ENCODE results near the gene LANCL2. TPM values are rescaled to one million over a fixed set of nuclear protein-coding genes. Genes with fewer than 3 reads are reported as not detected.
A peak's percentile ranks its signal among the peaks of the same experiment; 100 is the strongest.

The LANCL2 gene
- total RNA-seq, 1 donor from 2014 or later, result 11.0 TPM

DNA sequence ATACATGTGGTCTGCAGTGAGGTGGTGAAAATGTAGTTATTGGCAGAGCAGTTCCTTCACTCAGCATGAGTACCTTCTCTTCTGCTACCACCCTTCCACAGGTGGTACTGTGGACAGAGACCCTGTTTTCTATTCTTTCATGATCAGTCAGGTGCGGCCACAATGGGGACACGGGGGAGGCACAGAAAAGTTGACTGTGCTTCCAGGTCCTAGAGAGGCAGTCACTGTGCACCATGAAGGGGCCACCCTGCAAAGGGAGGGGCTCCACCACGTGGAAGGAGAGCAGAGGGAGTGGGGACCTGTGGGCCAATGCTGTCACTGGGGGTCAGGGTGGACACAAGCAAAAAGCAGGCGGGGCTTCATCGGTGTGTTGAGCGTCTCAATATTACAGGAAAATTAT is 3.6 kb upstream of the LANCL2 start:
- no peak for DNase-seq (ENCODE audit: low spot score)

DNA sequence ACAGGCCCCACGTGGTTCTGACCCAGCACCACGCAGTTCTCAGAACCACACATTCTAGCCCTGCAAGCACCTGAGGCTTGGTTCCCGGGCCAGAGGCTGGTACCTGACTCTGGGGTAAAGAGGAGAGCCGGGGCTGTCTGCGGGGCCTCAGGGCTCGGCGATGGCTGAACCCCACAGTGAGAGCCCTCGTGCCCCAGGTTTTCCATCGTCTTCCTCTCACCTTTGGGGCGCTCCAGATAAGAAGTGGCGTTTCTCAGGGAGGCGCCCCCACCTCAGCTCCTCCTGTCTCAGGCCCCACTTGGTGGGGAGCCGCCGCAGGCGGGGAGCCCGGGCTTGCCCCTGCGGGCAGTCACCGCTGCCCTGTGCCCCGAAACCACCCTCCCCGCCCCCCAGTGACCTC is 2.2 kb upstream of the LANCL2 start:
- no peak for DNase-seq (ENCODE audit: low spot score)

DNA sequence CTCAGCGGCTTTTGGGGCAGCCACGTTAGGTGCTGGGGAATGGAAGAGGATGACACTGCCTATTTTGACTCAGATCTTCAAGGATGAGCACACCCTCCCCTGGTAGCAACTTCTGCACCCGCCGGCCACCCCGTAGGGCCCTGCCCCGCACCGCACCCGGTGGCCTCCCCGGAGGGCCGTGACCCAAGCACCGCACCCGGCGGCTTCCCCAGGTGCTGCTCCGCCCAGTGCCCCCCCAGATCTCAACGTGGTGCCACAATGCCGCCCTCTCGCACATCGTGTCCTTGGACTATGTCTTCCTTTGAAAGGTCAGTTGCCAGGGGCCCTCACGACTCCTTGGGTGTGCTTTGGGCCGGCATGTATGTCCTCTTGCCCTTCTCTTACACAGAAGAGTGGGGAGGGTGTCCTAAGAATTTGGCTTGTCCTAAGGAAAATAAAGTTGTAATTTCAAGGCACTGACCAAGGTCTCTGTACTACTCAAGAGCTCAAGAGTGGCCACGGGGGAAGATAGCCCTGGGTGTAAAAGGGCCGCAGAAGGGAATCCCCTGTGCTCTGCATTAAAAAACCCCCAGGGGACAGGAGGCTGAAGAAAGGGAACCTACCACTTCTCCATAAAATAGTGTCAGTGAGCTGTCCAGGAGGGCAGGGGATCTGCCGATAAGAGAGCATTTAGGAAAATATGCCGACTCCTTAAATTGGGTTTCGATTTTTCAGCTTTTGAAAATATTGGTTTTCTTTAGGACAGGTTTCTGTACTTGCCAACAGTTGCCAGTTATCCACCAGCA is 1.6 kb upstream of the LANCL2 start:
- DNase-seq (ENCODE audit: low spot score), result no peak

DNA sequence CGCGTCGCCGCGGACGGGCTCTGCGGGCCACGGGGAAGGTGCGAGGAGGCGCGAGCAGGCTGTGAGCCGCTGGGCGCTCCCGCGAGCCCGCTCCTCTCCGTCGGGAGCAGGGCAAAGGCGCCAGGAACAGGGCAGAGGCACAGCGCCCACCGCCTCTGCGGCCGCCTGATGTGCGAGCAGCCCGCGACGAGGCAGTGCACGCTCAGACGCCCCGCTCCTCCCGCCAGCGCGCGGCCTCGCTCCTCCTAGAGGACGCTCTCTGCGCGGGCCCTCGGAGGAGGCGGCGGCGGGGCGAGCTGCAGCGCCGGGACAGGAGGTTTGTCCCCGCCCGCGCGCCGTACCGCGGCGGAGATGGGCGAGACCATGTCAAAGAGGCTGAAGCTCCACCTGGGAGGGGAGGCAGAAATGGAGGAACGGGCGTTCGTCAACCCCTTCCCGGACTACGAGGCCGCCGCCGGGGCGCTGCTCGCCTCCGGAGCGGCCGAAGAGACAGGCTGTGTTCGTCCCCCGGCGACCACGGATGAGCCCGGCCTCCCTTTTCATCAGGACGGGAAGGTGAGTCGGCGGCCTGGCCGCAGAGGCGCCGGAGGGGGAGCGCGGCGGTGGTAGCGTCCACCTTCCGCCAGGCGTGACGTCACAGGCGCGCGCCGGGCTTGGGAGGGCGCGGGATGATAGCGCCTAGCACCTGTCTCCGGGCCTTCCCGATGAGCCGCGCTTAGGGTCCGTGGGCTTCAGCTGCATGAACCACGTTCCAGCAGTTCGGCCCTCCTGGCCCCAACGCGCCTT is 731 bp downstream of the LANCL2 start:
- peak; percentile 99 for DNase-seq (ENCODE audit: low spot score)

DNA sequence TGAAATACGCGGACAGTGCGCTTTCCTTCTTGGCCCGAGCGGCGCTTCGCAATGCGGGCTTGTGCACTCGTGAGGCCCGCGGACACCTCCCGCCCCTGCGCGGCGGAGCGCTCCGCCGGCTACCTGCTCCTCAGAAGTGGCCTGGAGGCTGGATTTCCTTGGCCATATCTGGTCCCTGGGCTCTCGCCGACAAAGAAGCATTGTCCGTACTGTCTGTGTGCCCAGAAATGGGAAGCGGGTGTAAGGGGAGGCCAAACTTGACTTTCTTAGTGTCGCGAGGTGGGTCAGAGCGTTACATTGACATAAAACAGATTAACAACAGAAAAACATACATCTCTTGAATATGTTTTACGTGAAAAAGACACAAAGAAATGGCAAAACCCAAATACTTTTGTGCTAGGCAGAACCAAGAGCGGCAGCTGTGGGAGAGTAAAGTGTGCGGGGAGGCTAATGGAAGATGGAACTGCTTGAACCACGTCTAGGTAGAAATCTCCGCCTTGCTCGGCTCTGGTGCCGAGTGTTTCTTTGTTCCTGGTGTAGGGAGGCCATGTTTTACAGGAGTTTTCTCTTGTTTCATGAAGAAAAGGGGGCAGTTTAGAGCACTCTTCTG is 1.4 kb downstream of the LANCL2 start:
- DNase-seq (ENCODE audit: low spot score), result no peak

DNA sequence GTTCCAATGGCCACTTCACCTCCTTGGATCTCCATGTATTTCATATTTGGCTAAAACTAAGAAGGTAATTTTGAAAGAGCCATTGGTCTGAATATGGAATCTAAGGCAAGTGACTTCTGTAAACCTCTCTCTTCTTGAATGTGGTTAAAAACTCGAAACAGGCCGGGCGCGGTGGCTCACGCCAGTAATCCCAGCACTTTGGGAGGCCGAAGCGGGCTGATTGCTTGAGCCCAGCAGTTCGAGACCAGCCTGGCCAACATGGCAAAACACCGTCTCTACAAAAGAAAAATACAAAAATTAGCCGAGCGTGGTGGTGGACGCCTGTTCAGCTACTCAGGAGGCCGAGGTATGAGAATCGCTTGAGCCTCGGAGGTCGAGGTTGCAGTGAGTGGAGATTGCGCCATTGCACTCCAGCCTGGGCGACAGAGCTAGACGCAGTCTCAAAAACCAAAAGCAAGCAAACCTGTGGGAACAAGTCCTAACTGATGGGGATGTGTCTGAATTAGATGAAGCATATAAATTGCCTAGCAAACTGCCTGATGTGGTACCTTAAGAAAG is 2.2 kb downstream of the LANCL2 start:
- DNase-seq (ENCODE audit: low spot score), result no peak

DNA sequence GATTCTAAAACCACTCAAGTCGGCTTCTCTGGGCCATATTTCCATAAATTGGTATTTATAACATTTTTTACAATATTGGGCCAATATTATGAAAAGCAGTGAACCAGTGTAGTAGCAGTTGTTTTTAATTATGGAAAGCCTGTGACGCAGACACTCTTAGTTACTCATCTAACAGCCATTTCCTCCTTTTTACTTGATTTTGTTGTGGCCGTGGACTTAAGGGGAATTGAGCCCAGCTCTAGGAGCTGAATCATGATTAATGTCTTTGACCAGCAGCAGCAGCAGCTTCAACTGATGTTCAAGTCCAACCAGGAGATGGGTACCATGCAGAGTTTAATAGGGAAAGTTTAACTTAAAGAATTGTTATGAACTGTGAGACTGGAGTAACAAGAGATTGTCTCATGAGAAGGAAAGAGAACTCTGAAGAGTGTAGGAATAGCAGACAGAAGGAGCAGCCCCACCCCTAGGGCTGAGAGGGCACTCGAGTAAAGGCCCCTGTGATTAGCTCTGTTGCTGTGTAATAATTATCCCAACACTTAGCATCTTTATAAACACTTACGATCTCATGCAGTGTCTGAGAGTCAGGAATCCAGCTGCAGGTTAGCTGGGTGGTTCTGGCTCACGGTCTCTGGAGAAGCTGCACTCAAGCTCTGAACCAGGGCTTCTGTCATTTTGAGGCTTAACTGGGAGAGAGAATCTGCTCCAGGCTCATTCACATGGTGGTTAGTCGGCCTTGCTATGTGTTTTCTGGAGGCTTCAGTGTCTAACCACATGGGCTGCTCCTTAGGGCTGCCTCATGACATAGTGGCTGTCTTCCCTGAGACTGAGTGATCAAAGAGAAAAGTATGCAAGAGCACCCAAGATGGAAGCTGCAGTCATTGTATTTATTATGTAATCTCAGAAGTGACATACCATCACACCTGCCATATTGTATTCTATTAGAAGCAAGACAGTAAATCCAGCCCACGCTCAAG is 4.6 kb downstream of the LANCL2 start:
- DNase-seq (ENCODE audit: low spot score), result no peak

DNA sequence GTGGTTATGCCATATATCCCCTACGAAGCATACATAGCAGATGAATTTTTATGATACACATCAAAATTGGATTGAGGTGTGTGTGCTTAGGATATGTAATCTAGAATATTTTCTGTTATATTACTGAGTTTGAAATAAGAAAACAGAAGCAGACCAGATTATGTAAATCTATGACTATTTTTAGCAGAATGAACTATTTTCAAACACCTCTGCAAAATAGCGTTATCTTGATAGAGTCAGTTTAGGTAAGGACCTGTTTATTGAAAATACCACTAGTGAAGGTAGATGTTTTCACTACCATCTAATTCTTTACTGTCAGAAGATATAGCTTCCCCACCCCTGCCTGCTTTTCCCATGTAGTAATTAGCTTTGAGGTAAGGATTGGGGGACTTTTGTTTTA is 9.1 kb downstream of the LANCL2 start:
- DNase-seq (ENCODE audit: low spot score), result no peak

DNA sequence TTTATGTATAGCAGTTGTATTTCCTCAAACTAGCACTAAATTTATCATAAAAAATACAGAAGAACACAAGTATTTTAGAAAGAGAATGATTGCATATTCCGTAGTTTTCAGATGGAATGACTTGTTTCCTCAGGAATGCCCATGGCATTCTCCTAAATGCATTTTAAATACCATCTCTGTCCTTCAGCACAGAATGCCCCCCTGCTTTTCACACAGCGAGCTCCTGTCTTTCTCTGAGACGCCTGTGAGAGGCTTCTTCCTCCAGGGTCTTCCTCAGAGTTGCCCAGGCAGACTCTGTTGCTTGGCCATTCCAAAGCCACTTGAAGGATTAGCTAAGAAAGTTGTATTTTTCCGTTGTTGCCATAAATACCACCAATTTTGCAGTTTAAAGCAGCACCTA is 10.1 kb downstream of the LANCL2 start:
- DNase-seq (ENCODE audit: low spot score), result no peak

DNA sequence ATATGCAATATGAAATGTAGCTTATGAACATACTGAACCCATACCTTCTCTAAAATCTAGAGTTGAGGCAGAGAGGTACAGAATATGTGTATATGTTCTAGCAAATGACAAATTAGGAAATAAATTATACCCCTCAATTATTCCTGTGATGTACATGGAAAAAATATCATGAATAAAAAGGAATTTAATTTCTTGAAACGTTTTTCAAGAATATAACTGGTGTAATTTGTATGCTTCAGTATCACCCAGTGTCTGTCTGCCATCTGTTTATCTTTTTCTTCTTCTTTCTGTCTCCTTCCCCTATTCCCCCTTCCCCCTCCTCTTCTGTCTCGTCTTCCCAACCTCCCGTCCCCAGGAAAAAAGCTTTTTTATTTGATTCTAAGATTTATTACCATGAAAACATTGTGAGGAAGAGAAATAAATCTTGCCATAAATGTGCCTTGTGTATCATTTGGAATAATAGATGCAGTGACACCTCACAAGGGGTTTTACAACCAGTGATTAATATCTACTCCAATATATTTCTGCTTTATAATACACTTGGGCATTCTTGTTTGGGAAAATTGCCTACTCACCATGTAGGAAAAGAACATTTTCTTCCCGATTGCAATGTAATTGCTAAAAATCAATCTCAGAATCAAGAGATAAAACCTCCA is 12.2 kb downstream of the LANCL2 start:
- no peak for DNase-seq (ENCODE audit: low spot score)

DNA sequence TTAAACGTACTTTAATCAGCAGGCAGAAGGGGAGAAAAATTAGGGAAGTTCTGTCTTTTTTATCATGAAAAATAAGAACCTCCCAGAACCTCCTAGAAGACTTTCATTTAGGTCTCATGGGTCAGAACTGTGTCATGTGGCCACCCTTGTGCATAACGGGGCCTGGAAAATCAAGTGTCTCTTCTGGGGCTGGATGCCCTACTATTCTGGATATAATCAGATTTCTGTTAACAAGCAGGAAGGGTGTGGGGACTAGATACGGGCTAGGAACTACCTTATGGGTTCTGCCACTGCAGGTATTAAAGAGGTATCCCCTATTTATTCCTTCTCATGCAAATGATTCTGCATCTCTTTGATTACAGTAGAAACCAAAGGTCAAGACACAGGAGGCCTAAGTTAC is 14.1 kb downstream of the LANCL2 start:
- no peak for DNase-seq (ENCODE audit: low spot score)

DNA sequence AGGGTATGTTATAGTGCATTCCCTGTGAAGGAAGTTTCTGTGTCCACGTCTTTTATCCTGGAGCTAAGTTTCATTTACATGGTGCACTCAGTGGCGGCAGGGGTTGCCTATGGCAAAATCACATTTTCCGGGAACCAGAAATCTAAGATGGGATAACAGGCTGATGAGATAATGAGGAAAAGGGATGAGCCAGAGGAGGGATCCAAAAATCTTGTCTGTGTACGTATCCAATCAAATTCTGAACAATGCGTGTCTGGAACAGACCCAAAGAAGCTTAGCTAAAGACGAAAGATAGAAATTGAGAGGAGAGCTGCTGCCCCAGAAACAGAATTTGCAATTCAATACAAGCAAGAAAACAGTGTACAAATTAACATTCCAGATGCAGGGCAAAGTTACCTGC is 16.1 kb downstream of the LANCL2 start:
- no peak for DNase-seq (ENCODE audit: low spot score)

DNA sequence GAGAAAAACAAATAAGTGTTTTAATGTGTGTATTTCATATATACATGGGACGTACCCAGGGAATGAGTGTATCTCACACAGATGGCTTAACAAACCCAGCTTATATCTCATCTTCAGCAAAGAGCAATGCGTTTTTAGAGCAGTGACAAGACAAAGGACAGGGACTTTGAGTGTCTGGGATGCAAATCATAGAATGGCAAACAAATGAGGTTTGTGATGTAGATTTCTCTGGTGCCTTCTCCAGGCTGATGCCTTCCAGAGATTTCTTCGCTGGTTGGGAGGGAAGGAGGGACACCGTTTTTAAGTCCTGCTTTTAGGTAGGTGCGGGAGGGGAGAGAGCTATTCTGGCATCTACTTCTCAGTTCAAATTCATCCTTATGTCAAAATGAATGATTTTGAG is 16.6 kb downstream of the LANCL2 start:
- DNase-seq (ENCODE audit: low spot score), result no peak

DNA sequence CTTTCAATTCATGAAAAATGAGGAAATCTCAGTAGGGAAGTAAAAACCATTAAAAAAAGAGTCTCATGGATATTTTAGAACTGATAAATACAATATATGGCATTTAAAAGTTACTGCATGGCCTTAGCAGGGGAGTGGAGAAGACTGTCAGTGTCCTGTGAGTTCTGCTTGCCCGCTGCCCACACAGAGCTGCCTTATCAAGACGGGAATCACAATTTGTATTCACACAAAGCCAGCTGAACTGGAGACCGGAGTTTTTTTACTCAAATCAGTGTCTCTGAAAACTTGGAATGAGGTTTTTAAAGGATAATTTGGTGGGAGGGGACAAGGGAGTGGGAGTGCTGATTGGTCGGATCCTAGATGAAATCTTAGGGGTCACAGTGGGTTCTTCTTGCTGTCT is 17.1 kb downstream of the LANCL2 start:
- no peak for DNase-seq (ENCODE audit: low spot score)

DNA sequence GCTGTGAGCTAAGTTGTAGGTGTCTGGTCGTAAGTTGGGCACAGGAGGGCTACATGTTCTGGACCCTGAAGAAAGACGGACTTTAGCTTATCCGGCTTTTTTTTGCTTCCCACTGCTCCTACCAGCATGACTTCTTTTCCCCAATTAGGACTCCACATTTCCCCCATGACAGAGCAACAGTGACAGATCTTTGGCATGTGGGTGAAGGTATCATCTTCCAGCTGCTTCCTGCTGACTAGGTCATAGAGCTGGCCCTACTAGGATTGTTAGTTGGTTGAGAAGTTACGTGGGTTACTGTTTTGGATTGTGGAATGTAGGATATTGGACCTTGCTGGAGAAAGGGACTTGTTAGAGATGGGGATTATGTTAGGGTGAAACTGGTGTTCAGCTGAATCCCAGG is 21.4 kb downstream of the LANCL2 start:
- no peak for DNase-seq (ENCODE audit: low spot score)

DNA sequence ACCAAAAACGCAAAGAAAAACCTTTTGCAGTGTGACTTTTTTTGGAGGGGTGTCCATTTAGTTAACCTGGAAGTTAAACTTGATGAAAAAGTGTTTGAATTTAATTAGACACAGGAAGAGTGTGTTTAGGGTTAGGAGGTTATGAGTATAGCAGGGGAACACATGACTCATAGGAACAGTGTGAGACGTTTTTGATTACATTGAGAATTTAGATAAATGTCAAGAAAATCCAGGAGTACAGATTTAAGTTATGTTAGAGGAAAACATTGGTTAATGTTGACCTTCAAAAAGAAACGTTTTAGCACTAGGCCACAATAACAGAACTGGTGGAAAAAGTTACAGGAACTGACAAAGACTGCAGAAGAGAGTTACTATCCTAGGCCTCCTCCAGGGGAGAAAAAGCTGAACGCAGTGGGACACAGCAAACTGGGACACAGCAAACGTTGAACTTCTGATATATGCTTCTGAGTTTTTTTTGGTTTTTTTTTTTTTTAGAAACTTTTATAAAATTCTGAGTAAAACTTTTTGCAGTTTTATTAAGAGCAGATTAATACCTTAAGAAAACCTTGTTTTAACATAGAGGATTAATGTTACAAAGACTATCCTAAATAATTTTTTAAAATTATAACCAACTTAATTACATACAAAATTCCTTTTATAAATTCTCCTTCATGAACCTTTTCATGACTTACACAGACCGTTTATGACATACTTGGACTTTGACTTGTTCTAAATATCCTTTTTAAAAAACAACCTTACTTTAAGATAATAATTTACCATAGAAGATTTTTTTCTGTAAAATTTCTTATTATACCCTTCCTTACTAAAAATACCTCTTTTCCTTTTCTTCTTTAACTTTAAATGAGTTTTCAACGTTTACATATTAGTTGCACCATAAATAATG is 22.2 kb downstream of the LANCL2 start:
- no peak for DNase-seq (ENCODE audit: low spot score)

DNA sequence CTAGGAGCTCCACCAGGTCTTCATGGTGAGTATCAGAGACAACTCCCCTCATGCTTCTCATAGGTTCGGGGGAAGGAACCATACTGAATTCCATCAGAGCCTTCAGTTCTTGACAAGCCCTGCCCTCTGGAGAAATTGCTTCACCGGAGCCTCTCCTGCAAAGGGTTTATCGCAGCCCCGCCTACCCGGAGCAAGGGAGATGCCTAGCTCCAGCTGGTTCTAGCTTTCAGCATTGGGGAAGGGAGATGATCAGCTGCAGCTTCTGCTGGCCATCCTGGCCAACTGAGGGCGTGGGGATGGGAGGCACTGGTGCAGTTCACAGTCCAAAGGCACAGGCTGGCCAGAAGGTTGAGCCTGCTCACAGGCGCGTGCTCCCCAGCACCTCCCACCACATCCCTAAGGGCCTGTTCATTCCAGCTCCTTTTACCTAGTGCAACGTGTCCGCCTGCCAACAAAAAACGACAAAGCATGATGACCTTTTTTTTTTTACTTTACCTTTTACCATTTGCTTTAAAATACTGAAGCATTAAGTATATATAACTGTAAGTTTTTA is 31.2 kb downstream of the LANCL2 start:
- DNase-seq (ENCODE audit: low spot score), result no peak

DNA sequence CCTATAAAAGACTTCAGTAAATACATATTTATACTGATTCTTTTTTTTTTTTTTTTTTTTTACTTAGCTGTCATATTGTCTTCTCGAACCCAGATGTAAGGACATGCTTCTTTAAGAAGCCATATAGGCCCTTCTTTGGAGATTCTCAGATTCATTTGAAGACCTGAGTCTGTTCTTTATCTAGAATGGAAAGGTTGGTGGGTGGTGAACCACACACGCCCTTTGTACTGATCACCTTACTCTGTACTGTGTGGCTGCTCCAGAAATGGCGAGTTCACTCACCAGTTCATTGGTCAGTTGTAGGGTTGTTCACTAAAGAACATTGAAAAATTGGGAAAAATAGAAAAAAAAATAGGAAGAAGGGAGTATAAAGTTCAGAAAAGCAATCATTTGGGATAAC is 32.5 kb downstream of the LANCL2 start:
- no peak for DNase-seq (ENCODE audit: low spot score)

DNA sequence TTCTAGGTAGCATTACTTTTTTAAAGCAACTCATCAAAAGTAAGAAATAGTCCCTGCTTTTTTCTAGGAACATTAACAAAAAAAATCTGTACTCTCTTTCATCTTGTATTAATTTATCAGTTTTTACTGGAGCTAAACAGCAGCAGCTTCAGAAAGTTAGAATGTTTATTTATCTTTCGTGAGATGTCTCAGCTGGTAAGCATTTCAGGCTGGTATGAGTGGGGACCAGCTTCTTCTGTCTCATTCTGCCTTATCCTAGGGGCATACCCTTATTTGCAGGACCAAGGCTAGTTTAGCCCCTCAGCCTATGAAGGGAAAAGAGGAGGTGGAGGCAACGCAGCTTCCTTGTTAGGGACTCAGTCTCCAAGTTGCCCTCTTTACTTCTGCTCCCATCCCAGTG is 35.1 kb downstream of the LANCL2 start:
- DNase-seq (ENCODE audit: low spot score), result no peak
